HG02623 (cell line): Measurements from ENCODE around the gene AZGP1.
"Not testable (repeated sequence)": the region's sequence is repeated elsewhere in the genome, so short reads cannot be mapped to it uniquely, and the experiment has no call there.

Experiments
- ATAC-seq: cut with Tn5 transposase; IDR thresholded peaks from one replicate; pipeline ENCODE4 v1.9.1; 2021; ENCODE audit warnings: moderate library complexity; ENCODE audit not compliant: unreplicated experiment

Gene AZGP1

DNA sequence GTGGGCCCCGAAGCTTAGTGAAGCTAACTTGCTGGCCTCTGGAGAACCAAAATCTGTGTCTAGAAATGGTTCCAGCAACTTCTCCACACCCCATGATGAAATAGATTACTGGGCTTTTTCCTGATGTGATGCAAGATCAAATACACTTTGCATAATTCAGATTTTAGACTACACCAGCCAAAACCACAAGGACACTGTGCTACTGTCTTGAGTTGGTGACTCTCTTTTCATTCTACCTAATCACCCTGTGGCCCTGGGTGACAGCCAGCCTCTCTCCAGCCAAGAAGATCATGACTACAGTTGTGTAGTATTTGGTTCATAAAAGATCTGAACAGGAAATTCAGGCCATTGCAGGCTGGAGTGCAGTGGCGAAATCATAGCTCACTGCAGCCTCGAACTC is 22.2 kb downstream of the AZGP1 start:
- ATAC-seq: no peak

DNA sequence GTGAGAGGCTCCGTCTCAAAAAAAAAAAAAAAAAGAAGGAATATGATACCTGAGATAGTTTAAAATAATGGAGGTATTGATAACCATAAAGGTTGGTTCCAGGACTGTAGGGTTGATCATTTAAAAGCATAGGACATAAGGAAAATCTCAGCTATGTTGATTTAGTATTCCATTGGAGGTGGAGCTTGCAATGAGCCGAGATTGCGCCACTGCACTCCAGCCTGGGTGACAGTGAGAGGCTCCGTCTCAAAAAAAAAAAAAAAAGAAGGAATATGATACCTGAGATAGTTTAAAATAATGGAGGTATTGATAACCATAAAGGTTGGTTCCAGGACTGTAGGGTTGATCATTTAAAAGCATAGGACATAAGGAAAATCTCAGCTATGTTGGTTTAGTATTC is 23.2 kb downstream of the AZGP1 start:
- ATAC-seq: not testable (repeated sequence)

DNA sequence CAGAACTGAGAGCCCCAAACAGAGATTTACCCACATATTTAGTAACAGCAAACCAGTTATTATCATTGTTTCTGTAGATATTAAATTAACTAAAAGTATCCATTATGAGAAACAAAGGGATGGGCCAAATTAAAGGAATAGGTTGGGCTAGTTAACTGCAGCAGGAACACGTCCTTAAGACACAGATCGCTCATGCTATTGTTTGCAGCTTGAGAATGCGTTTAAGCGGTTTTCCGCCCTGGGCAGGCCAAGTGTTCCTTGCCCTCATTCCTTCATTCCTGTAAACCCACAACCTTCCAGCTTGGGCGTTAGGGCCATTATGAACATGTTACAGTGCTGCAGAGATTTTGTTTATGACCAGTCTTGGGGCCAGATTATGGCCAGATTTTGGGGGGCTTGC is 25.0 kb downstream of the AZGP1 start:
- ATAC-seq: not testable (repeated sequence)

DNA sequence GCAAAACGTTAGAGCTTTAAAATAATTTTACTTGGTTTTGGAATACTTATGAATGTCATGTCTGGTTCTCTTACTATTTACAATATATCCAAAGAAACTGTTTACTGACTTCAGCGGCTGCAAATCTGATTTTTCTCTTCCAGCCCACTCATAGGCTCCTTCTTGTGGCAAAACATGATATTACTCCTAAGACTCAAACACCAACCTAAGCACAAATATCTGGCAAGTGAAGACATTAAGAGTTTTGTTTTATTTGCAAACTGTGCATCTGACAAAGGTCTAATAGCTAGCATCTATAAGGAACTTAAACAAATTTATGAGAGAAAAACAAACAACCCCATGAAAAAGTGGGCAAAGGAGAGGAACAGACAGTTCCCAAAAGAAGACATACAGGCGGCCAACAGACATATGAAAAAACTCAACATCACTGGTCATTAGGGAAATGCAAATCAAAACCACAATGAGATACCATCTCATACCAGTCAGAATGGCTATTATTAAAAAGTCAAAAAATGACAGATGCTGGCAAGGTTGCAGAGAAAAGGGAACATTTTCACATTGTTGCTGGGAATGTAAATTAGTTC is 26.1 kb downstream of the AZGP1 start:
- ATAC-seq: no peak

DNA sequence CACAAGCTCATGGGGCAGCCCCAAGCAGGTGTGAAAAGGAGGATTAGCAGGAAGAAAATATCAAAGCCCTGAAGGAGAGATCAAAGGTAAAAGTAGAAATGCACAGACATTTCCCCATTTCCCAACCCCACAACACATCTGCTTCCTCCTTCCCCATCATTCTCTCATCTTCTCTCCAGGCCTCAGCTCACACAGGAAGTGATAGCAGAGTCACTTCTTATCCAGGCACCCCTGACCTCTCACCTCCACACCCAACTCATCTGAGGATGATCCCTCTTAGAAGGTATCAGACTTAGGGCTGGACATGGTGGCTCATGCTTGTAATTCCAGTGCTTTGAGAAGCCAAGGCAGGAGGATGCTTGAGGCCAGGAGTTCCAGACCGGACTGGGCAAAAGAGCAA is 28.2 kb downstream of the AZGP1 start:
- ATAC-seq: no peak

DNA sequence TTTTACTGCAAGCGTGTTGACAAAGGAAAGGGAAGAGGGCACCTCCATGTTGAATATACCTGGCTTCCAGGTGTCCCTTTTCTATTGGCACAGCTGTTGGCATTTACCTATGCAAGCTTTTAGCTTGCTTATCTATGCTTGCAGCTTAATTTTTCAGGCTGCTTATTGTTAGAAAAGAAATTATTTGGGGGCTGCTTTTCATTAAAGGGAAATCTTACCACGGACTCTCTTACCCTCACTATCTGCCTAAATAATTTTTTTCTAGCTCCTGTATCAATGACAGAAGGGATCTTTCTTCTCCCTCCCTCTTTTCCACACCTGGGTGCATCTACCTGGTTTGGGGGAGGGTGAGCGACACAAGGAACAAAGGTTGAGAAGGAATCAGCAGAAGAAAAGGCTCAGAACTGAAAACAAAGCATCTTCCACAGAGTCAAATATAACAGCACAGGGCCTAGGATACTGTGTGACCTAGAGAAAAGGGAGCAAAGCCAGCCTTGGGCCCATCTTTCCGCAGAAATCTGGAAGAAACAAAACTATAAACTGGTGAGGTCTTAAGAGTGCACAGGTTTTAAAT is 31.2 kb downstream of the AZGP1 start:
- ATAC-seq: no peak

DNA sequence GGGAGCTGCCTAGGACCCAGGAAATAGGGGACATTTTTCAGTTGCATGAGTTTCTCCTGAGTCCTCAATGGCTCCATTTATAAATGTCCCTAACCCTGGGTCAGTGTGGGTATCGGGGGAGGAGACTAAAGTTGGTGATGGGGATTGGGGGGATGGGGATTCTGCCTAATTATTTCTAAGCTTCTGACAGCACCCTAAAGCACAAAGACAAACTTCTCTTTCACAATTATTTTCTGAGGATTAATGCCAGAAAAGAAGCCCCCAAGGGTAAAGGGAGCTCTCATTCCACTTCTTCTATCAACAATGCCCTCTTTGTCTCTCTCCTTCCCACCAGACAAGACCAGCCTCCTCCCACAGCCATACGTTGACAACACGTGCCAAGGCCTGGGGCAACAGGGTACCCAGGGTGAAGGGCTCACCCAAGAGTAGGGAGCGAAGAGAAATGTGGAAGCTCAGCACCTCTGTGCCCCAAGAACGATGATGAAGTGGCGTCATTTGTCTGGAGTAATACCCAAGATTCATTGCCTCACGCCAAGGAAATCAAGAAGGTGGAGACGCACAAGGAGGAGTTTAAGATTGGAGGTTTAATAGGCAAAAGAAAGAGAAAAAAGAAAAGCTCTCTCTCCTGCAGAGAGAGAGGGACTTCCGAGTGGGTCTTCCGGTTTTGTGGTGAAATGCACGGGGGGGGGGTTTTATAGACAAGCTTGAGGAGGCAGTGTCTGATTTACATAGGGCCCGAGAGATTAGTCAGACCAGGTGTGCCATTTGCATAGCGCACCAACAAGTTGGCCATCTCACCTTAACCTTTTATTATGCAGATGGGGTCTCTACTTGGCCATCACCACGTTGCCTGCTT is 32.0 kb downstream of the AZGP1 start:
- ATAC-seq: no peak

DNA sequence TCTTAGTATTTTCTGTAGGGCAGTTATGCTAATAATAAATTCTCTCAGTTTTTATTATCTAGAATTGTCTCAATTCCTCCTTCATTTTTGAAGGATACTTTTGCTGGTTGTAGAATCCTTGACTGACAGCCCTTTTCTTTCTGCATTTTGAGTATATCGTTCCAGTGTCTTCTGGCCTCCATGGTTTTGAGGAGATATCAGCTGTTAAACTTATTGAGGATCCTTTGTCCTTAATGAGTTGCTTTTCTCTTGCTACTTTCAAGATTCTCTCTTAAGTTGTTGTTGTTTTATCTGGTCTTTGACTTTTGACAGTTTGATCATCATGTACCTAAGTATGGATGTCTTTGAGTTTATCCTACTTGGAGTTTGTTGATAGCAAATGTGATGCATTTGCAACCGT is 37.5 kb downstream of the AZGP1 start:
- no peak for ATAC-seq

DNA sequence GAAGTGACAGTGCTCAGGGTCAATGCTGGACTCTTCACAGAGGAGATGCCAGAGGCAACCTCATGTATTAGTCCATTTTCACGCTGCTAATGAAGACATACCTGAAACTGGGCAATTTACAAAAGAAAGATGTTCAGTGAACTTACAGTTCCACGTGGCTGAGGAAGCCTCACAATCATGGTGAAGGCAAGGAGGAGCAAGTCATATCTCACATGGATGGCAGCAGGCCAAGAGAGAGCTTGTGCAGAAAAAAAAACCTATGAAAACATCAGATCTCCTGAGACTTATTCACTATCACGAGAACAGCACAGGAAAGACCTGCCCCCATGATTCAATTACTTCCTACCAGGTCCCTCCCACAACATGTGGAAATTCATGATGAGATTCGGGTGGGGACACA is 40.8 kb downstream of the AZGP1 start:
- not testable (repeated sequence) for ATAC-seq

DNA sequence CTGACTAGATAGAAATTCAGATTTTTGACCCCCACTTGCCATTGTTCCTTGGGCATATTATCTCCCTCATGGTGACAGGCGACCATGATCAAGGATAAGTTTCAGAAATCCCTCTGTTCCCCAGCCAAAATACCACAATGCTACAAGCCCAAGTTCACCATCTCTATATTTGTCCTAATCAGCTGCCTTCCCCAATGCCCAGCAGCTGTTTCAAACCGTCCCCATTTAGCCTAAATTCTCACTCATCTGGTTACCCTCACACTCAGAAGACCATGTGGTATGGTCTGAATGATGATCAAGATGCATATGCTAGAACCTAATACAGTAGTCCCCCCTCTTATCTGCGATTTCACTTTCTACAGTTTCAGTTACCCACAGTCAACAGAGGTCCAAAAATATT is 45.5 kb downstream of the AZGP1 start:
- ATAC-seq: no peak

DNA sequence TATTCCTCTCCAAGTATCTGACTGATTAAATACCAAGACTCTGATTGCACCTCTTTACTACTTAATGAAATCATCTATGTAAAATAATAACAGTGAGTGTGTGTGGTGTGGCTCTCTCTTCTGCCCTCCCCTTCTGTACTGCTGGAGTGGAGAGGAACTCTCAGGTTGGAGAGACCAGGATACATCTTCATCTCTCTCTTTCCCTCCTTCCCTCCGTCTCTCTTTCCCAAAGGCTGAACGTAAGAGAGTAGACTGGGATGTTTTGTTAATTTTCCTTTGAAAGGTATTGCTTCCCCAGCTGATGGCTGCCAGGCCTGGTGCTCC is 46.1 kb downstream of the AZGP1 start:
- ATAC-seq: no peak

DNA sequence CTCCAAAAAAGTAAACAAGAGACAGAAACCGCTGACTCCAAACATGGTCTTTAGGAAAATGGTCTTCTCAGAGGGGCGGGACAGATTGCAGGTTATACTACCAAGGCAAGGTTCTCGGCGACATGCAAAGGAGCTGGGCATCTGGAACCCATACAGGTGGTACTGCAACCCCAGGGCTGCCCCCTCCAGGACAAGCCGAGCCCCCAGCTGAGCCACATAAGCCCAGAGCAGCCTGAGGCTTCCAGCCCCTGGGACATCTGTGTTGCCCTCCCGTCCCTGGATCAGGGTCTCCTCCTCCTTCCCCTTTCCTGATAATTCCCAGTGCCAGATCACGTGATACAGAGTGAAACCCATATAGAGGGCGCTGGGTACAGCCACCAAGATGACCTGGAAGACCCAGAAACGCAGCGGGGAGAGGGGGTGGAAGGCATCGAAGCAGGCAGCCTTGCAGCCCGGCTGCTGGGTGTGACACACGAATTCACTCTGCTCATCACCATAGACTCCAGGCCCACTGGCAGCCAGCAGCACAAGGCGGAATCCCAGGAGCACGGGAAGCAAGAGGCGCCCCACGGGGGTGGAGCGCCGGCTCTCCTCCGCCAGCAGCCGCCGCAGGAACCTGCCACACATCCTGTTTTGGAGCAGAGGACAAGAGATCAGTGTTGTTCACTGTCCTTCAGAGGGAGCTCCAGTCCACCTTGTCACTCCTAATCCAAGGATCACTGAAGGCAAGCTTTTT is 46.7 kb downstream of the AZGP1 start, which contains the start of gene GJC3:
Gene GJC3, minus strand, starts transcription at position 627 of the 736 bp plus-strand sequence. Its CDS starts 0 bp downstream, at position 627.
- no peak for ATAC-seq

DNA sequence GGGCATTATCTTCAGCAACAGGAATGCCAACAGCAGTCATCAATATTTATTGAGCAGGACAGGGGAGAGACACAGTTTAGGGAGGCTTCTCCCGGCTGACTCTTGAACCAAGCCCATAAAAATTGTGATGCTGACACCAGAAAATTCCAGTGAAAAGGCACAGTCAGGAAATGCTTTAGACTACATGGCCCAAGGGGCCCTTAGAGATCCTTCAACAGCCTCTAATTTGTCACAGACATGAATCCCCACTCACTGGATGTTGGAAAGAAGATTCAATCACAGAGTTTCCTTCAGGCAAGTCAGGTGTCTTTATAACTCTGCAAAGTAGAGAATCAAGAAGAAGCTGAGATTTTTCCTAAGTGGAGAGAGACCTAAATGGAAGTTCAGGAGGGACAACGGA is 47.6 kb downstream of the AZGP1 start:
- ATAC-seq: no peak

DNA sequence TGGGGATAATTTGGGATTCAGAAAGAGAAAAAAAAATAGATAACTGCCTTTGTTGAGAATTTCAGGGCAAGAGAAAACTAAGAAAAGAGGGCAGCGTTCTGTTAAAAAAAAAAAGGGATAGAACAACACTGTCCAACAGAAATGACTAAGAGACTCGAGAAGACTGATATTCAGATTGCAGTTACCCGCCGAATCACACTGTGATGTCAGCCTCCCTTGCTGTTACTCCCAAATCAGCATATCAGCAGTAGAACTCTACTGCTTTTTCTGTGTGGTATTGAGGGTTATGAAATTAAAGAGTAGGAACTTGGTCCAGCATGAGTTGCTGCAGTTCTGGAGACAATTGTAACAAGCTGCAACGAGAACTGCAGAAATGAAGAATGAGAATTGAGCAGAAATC is 48.3 kb downstream of the AZGP1 start:
- ATAC-seq: no peak

DNA sequence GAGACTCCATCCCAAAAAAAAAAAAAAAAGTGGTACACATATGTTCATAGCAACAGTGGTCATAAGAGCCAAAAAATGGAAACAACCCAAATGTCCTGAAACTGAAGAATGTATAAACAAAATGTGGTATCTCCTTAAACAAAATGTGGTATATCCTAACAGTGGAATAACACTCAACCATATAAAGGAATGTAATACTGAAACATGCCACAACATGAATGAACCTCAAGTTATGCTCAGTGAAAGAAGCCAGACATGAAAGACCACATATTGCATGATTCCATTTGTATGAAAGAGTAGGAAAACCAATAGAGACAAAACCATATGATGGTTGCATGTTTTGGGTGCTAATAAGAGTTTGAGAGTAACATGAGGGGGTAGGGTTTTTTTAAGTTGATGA is 49.5 kb downstream of the AZGP1 start:
- ATAC-seq: no peak

DNA sequence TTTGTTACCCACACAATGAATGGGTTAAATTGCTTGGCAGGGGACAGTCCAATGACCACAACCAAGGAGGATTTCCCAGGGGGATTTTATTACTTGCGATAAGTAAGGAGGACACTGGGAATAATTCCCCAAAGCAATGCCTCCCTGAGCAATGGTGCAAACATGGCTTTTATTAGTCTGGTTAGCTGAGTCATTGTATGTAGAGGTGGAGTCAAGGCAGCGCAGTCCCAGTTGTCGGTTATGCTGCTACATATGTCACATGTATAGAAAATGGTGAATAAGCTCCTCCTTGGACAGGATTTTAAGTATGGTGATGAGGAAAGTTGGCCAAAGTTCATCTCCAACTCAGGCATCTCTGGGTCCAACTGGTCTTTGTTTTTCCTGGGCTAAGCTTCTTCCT is 52.6 kb downstream of the AZGP1 start:
- ATAC-seq: no peak

DNA sequence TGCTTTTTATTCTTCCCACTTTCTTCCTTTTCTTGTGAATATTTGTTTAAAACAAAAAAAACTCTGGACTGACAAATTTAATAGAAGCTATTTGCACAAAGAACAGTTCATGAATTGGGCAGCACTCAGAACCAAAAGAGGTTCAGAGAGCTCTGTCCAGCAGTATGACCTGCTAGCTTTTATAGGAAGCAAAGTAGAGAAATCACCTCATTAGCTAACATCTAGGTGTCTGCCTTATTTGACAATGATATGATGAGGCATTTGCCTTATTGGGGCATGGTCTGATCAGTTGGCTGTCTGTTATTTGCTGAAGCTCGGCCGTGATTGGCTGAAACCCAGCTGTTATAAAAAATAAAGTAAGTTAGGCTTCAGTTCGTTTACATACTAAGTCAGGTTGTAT is 55.7 kb downstream of the AZGP1 start:
- no peak for ATAC-seq

DNA sequence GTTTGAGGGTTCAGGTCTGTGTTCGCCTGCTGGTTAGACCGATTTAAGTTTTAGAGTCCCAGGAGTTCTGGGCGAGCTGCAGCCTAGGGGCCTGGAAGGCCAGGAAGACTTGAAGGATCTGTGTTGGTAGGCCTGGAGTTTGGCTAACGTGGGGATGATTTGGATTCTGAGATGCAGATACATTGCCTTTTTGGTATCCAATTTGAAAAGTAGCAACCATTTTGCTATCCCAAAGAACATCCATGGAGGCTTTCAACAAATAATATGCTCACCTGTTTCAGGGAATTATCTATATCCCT is 56.1 kb downstream of the AZGP1 start:
- no peak for ATAC-seq

DNA sequence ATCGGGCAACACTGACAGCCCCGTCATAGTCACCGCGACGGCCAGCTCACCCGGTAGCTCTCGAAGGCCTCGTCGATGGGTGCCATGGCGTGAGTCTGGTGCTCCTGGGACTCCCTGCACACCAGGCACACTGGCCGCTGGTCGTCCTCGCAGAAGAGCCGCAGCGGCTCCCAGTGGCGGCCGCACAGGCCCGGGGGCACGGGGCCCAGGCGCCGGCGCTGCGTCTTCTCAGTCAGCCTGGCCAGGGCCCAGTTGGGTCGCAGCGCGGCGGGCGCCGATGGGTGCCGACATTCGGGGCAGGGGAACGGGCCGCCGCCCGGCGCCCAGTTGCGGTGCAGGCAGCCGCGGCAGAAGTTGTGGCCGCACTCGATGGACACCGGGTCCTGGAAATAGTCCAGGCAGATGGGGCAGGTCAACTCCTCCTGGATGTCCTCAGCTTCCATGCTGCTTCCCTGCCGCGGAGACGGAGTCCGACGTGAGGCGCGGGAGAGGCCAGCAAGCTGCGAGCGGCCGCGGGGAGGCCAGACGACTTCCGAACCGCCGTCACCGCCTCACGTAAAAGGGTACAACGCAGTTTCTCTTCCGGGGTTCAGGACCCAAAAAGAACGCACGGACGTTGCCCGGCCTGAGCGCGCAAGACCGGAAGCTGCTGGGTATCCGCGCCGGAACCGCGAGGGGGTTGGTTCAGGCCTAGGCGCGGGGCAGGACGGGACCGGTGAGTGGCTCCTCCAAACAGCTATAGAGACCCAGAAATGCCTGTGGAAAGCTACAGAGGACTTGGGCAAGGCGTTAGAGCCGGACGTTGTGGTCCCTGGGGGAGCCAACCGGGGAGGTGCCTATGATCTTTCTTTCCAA is 56.6 kb downstream of the AZGP1 start, which contains the start of gene TRIM4:
Gene TRIM4, minus strand, starts transcription at position 572 of the 855 bp plus-strand sequence. Its CDS starts 129 bp downstream, at position 443.
- ATAC-seq: peak; percentile 98
